ENCODE results near the gene KLHL22.

Gene KLHL22

GRCh38 chr22:20435436-20436306, 59.9 kb downstream of the KLHL22 start:
- peaks cover 36% of the 10 kb centered on the region for H3K27me3 Mint-ChIP-seq
- peaks cover 2% of the 10 kb centered on the region for H3K36me3 Mint-ChIP-seq
- H3K4me3 Mint-ChIP-seq = peak overlapping the region; percentile 18

GRCh38 chr22:20434773-20435172, 60.8 kb downstream of the KLHL22 start:
- no peaks in the 10 kb centered on the region for H3K36me3 Mint-ChIP-seq

More at GRCh38 chr22:20435436-20436306, 59.9 kb downstream of the KLHL22 start:
- ATAC-seq (ENCODE audit: low read depth) = no peak
- DNase-seq (ENCODE audit: low spot score in 2 of 2) = no peak
- peaks cover 22% of the 10 kb centered on the region for H3K4me1 Mint-ChIP-seq
- H3K9me3 Mint-ChIP-seq = no peaks in the 10 kb centered on the region
- no peak overlapping the region for H3K27ac Mint-ChIP-seq

GRCh38 chr22:20434264-20434751, 61.3 kb downstream of the KLHL22 start:
- no peaks in the 10 kb centered on the region for H3K36me3 Mint-ChIP-seq
- H3K9me3 Mint-ChIP-seq = no peaks in the 10 kb centered on the region
- ATAC-seq (ENCODE audit: low read depth) (no peak), DNase-seq (ENCODE audit: low spot score in 2 of 2) (no peak)
- H3K4me1 Mint-ChIP-seq = peaks cover 19% of the 10 kb centered on the region
- no peak overlapping the region for H3K27ac Mint-ChIP-seq
- peaks cover 33% of the 10 kb centered on the region for H3K27me3 Mint-ChIP-seq
- H3K4me3 Mint-ChIP-seq = no peak overlapping the region

More at GRCh38 chr22:20434773-20435172, 60.8 kb downstream of the KLHL22 start:
- Mint-ChIP-seq H3K4me1 (peaks cover 19% of the 10 kb centered on the region), H3K9me3 (no peaks in the 10 kb centered on the region), H3K4me3 (no peak overlapping the region), H3K27ac (no peak overlapping the region), H3K27me3 (peaks cover 36% of the 10 kb centered on the region)
- ATAC-seq (ENCODE audit: low read depth) (no peak), DNase-seq (ENCODE audit: low spot score in 2 of 2) (no peak)

GRCh38 chr22:20433686-20434241, 61.8 kb downstream of the KLHL22 start:
- Mint-ChIP-seq H3K27me3 (peaks cover 37% of the 10 kb centered on the region), H3K27ac (no peak overlapping the region), H3K9me3 (no peaks in the 10 kb centered on the region), H3K4me3 (no peak overlapping the region), H3K36me3 (no peaks in the 10 kb centered on the region), H3K4me1 (peaks cover 23% of the 10 kb centered on the region)
- ATAC-seq (ENCODE audit: low read depth) = no peak
- no peak for DNase-seq (ENCODE audit: low spot score in 2 of 2)

GRCh38 chr22:20433191-20433590, 62.4 kb downstream of the KLHL22 start:
- ATAC-seq (ENCODE audit: low read depth) (no peak), DNase-seq (ENCODE audit: low spot score in 2 of 2) (no peak)
- Mint-ChIP-seq H3K4me1 (peaks cover 22% of the 10 kb centered on the region), H3K9me3 (no peaks in the 10 kb centered on the region), H3K4me3 (no peak overlapping the region), H3K27ac (no peak overlapping the region), H3K27me3 (peaks cover 33% of the 10 kb centered on the region), H3K36me3 (peaks cover under 1% of the 10 kb centered on the region)

- peaks cover 20% of the 10 kb centered on the region for H3K4me1 Mint-ChIP-seq
- peak overlapping the region; percentile 66 for H3K4me3 Mint-ChIP-seq
- H3K27ac Mint-ChIP-seq = no peak overlapping the region
- H3K9me3 Mint-ChIP-seq = no peaks in the 10 kb centered on the region
- H3K27me3 Mint-ChIP-seq = peaks cover 35% of the 10 kb centered on the region
- no peak for DNase-seq (ENCODE audit: low spot score in 2 of 2)
- ATAC-seq (ENCODE audit: low read depth) = no peak
- H3K36me3 Mint-ChIP-seq = peaks cover 2% of the 10 kb centered on the region
Measured at GRCh38 chr22:20432244-20432686, 63.3 kb downstream of the KLHL22 start.

- H3K27ac Mint-ChIP-seq = no peak overlapping the region
- ATAC-seq (ENCODE audit: low read depth) = no peak
- H3K27me3 Mint-ChIP-seq = peaks cover 34% of the 10 kb centered on the region
- H3K4me3 Mint-ChIP-seq = peak overlapping the region; percentile 66
- no peaks in the 10 kb centered on the region for H3K9me3 Mint-ChIP-seq
- peaks cover 2% of the 10 kb centered on the region for H3K36me3 Mint-ChIP-seq
- no peak for DNase-seq (ENCODE audit: low spot score in 2 of 2)
- H3K4me1 Mint-ChIP-seq = peaks cover 14% of the 10 kb centered on the region
Measured at GRCh38 chr22:20431511-20432192, 63.9 kb downstream of the KLHL22 start.

- peaks cover 32% of the 10 kb centered on the region for H3K27me3 Mint-ChIP-seq
- H3K4me3 Mint-ChIP-seq = peak overlapping the region; percentile 92
- H3K4me1 Mint-ChIP-seq = peaks cover 13% of the 10 kb centered on the region
- ATAC-seq (ENCODE audit: low read depth) (peak; percentile 72), DNase-seq (ENCODE audit: low spot score in 2 of 2) (peak; percentile 52 to 65)
- H3K36me3 Mint-ChIP-seq = peaks cover 2% of the 10 kb centered on the region
- no peaks in the 10 kb centered on the region for H3K9me3 Mint-ChIP-seq
- H3K27ac Mint-ChIP-seq = no peak overlapping the region
Measured at GRCh38 chr22:20430720-20431510, 64.7 kb downstream of the KLHL22 start.

GRCh38 chr22:20430101-20430719, 65.4 kb downstream of the KLHL22 start:
- DNase-seq (ENCODE audit: low spot score in 2 of 2) (no peak), ATAC-seq (ENCODE audit: low read depth) (no peak)
- Mint-ChIP-seq H3K9me3 (no peaks in the 10 kb centered on the region), H3K36me3 (peaks cover 2% of the 10 kb centered on the region), H3K4me1 (peaks cover 8% of the 10 kb centered on the region), H3K4me3 (peak overlapping the region; percentile 92), H3K27me3 (peaks cover 26% of the 10 kb centered on the region), H3K27ac (no peak overlapping the region)

GRCh38 chr22:20429254-20430100, 66.1 kb downstream of the KLHL22 start:
- peaks cover 22% of the 10 kb centered on the region for H3K27me3 Mint-ChIP-seq
- H3K4me1 Mint-ChIP-seq = peaks cover 6% of the 10 kb centered on the region
- no peaks in the 10 kb centered on the region for H3K9me3 Mint-ChIP-seq
- H3K36me3 Mint-ChIP-seq = peaks cover 2% of the 10 kb centered on the region
- ATAC-seq (ENCODE audit: low read depth) (peak; percentile 72), DNase-seq (ENCODE audit: low spot score in 2 of 2) (peak; percentile 64 to 76)
- no peak overlapping the region for H3K27ac Mint-ChIP-seq
- H3K4me3 Mint-ChIP-seq = peak overlapping the region; percentile 92

- Mint-ChIP-seq H3K27ac (no peak overlapping the region), H3K36me3 (peaks cover 2% of the 10 kb centered on the region), H3K4me1 (peaks cover 6% of the 10 kb centered on the region), H3K27me3 (peaks cover 22% of the 10 kb centered on the region), H3K9me3 (no peaks in the 10 kb centered on the region), H3K4me3 (peak overlapping the region; percentile 92)
- ATAC-seq (ENCODE audit: low read depth) = no peak
- no peak for DNase-seq (ENCODE audit: low spot score in 2 of 2)
Measured at GRCh38 chr22:20428496-20429253, 66.9 kb downstream of the KLHL22 start.

- no peak overlapping the region for H3K4me3 Mint-ChIP-seq
- ATAC-seq (ENCODE audit: low read depth) = no peak
- peaks cover 26% of the 10 kb centered on the region for H3K27me3 Mint-ChIP-seq
- no peak overlapping the region for H3K27ac Mint-ChIP-seq
- H3K4me1 Mint-ChIP-seq = peaks cover 6% of the 10 kb centered on the region
- no peak for DNase-seq (ENCODE audit: low spot score in 2 of 2)
- no peaks in the 10 kb centered on the region for H3K9me3 Mint-ChIP-seq
- H3K36me3 Mint-ChIP-seq = peaks cover 4% of the 10 kb centered on the region
Measured at GRCh38 chr22:20427945-20428417, 67.6 kb downstream of the KLHL22 start.
